NCI-H2227 treated with DMSO at 0.1 percent for 48 hours (cell line): ENCODE data around the gene OR10AG1.

ENCODE experiments used
- DNase-seq: peaks from one replicate; lab custom pipeline; 2025; lab: John Stamatoyannopoulos, UW

Gene OR10AG1, protein sequence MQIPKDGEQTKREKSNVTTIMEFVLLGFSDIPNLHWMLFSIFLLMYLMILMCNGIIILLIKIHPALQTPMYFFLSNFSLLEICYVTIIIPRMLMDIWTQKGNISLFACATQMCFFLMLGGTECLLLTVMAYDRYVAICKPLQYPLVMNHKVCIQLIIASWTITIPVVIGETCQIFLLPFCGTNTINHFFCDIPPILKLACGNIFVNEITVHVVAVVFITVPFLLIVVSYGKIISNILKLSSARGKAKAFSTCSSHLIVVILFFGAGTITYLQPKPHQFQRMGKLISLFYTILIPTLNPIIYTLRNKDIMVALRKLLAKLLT

DNA sequence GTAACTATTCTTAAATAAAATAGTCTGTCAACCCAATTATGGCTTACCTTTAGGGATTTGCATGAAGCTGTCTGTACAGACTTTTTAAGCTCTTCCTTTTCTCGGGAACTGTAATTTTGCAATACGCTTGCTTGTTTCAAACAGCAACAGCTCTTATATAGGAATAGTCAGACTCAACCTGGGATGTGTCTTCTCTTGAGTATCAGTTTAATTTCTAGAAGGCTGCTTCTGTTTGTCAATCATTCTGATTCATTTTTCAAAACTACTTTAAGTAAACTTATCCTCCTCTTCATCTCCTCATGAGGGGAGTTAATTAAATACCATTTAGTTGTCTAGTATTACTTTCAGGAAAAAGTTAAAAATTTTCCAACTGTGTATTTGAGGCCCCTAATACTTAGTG, at the start of gene OR10AG1:
Gene OR10AG1 (minus strand): TSS at position 101 of the 400 bp plus-strand sequence. CDS start 38 bp downstream, at position 63.
- DNase-seq = no peak

DNA sequence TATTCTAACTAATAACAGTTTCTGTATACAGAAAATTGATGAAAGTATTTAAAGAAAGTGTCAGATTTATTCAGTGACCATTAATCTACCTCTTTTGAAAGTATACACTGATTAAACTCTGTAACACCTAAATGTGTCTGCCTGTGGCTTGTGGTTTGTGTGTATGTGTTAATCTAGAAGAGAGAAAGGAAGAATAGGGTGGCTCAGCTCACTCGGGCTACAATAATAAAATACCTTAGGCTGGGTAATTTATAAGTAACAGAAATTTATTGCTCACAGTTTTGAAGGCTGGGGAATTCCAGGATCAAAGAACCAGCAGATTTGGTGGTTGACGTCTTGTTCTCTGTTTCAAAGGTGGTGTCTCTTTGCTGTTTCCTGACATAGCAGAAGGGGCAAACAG, 44.1 kb upstream of the OR10AG1 start:
- DNase-seq = no peak

DNA sequence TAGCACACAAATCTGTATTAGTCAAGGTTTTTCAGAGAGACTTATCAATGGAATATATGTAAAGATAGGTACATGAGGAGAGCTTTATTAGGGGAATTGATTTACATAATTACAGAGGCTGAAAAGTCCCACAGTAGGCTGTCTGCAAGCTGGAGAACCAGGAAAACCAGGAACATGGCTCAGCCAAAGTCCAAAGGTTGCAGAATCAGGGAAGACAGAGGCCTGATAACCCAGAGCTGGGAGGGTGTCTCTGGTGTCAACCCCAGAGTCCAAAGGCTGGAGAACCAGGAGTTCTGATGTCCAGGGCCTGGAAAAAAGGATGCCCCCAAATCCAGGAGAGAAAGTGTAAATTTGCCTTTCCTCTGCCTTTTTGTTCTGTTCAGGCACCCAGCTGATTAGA, 41.0 kb upstream of the OR10AG1 start:
- DNase-seq = no peak

DNA sequence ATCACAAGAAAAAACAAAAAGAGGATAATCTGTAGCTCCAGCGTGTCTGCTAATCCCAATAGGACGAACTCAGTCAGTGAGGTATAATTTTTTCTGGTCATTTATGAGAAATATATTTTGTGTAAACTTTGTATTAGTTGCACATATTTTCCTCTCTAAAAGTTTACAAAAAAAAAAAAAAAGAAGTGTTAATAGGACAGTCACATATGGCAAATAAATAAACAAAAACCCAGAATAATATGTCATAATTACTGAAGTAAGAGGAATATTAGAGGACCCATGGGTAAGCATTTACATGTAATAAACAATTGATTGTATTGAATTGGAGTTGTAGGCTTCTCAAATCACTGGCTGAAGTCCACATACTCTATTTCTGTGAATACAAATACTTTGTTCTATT, 24.8 kb upstream of the OR10AG1 start, which contains the start of gene OR5F1:
Gene OR5F1 (minus strand): TSS at position 101 of the 400 bp plus-strand sequence. CDS start 0 bp downstream, at position 101.
- no peak for DNase-seq

DNA sequence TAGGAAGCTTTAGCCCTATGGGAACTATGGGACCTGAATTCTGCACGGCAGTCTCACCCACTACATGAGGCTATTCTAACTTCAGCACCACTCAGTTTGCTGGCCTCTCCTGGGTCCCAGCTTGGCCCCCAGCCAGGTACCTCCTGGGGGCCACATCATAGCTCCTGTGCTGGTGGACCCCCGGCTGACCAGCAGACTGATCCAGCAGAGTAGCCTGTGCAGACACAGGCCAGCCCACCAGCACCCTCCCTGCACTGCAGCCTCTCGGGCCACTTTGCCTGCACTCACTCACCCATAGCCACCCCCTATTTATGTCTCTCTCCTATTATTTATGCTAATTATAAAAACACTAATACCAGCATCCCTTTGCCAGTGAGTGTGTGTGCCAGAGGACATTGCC, 1.2 kb upstream of the OR10AG1 start:
- no peak for DNase-seq

DNA sequence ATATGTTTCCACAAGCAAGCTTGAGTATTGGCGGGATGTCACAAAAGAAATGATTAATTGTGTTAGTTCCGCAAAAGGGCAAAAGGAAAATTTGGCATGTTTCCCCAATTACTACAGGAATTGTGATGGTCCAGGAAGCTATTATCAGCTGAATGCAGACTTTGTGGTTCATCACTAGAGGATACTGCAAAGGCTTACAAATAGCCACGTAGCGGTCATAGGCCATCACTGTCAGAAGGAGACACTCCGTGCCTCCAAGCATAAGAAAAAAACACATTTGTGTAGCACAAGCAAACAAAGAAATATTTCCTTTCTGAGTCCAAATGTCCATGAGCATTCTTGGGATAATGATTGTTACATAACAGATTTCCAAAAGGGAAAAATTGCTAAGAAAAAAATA, 1.8 kb downstream of the OR10AG1 start:
- no peak for DNase-seq

DNA sequence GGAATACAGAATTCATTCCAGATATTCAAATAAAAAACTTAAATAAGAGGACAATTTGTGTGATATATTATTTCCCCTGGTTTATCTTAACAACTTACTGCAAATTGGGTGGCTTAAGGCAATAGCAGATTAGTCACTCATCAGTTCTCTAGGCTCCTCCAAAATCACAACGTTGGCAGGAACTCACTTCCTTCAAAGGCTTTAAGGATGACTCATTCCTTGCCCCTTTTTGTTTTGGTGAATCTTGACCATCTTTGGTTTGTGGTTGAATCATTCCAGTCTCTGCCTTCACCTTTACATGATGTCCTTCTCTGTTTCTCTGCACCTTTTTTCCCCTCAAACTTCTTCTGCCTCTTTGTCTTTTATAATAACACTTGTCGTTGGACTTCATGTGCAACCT, 3.4 kb downstream of the OR10AG1 start:
- no peak for DNase-seq

DNA sequence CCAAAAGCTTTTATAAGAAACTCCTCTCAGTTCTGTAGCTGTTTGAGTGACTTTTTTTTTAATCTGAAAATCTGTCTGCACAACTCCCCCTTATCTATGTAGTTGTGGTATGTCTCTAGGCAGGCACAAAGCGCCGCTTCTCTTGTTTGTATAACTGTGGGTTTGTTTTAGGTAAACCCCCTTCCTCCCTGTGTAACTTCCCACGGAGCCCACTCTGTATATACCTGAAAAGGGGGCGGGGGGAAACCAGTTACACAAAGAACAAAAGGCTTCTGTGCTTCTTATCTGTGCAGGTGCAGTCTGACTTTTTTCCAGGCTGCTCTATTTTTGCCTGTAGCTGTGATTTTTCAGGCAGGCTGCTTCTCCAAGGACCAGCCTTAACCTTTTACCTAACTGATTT, 13.2 kb downstream of the OR10AG1 start:
- DNase-seq = no peak

DNA sequence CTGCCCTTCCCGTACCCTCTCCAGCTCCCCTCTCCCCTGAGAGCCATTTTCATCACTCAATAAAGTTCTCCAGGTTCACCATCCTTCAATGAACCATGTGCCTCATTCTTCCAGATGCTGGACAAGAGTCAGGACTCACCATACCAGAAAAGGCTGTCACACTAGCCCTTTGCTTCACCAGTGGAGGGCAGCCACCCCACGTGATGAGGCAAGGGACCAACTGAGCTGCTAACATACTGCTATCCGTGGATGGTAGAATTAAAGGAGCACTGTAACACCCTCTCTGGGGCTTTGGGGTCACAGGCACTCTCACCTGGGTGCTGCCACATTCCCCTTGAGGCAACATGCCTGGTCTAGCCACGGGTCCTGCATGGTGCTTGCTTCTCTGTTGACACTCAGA, 20.4 kb downstream of the OR10AG1 start:
- DNase-seq = no peak

DNA sequence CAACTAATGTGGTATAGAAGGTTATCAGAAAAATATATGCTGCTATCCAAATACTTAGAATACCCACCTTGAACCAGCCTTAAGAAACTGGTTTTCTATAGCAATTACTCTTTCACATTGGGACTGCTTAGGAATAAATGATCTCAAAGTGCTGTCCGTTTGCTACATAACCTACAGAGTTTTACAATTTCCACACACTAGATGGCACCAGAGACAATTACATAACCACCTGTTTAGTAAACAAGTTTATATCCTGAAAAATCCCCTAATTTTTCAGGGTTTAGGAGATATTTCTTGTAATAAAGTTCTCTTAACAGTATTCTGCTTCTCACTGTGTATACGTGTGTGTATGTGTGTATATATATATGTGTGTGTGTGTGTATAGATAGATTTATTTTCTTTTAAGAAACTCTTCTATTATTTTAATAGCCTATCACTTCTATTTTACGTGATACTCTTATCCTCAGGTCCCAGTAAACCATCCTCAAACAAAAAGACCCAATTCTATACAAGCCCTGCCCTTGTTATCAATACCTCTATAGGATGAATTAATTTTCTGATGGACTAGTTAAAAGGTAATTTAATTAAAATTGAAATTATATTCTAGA, 26.9 kb downstream of the OR10AG1 start:
- DNase-seq = no peak

DNA sequence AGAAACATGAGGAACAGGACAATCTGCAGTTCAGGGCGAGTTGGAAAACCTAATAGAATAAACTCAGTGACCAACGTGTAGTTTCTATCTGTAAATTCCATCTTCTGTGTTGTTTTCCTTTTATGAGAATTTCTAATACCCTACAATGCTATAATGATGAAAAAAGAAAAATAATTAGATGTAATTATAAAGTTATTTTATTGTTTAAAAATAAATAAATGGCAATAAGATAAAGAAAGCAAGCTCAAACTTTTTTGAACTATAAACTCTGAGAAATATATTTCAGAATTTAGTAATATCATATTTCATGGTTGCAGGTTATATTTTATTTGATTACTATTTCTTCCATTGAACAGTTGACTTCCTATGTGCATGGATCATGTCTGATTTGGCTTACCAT, 33.4 kb downstream of the OR10AG1 start, which contains the start of gene OR5I1:
Gene OR5I1 (minus strand): TSS at position 101 of the 400 bp plus-strand sequence. CDS start 0 bp downstream, at position 101.
- no peak for DNase-seq

DNA sequence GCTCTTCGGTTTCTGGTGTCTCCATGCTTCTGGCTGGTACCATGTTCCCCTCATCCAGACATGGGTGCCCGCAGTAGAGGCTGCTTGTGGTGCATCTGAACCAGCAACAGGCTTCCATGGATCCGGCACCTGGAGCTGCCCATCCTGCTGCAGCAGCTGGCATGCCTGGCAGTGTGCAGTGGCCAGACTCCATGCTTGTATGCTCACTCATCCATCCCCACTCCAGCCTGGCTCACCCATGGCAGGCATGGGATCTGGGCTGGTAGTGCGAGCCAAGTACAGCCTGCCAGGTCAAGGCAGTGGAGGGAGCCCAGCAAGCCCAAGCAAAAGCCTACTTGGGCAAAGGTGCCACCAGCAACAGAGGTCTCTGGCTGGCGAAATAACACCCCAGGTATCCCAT, 49.2 kb downstream of the OR10AG1 start:
- no peak for DNase-seq
